Right renal pelvis (tissue), 4 donors: ENCODE measurements around the gene DCTN3. TPM values are rescaled to one million over a fixed set of nuclear protein-coding genes. Genes with fewer than 3 reads are reported as not detected.

Experiments used
- DNase-seq, 4 donors: peaks; one replicate each; pipeline ENCODE4 v3.0.0-alpha.2; 2013; ENCODE audit warnings: low read depth in 4 of 4, low spot score in 3 of 4, missing footprints in 1 of 4
- polyA plus RNA-seq, 4 donors: library from polyadenylated mRNA; unstranded; fragments of 120-200 nt; gene quantifications; one replicate each; pipeline ENCODE4 v1.2.1, GENCODE V29; 2013; ENCODE audit not compliant: insufficient read length in 4 of 4

Gene DCTN3
- 100 to 1,000 TPM in 2 of 4 donors, 10 to 100 TPM in 2; 95.5 to 108 (median 99.3) TPM for polyA plus RNA-seq

DNA sequence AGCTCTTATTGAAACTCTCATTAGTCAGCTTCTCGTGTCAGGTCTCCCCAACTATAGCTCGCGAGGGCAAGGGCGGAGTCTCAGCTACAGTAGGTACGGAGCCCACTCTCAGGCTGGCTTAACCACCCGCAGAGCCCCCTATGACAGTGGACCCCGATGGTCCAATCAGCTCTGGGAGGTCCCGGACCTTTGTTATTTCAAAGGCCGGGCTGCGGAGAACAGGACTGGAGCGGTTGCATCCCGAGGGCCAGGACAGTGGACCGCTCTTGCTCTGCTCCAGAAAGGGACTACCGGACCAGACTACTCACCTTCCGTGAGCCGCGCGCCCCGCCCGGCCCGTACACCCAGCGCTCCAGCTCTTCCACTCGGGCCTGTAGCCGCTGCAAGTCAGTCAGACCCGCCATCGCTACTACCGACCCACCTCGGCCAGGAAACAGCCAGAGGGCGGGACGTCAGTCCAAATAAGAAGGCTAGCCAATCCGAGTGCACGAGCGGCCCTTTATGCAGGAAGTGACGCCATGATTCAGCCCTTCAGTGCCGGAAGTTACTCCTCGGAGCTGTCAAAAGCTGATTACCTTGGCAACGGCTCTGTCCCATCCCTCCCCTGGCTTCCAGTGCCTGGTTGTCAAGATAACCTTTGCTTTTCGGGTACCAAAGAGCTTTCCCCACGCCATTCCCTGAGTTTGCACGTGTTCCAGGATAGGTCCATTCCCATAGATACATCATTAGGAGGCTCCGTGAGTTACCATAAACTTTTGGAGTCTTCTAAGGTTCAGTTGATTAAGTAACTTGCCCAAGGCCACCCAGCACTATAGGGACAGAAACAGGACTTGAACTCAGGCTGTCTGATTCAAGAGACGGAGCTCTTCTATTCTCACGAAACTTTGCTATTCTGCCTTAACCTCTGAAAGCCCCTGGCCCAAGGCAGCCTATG, at the start of gene DCTN3:
DCTN3 (minus strand) TSS at position 435 of the 934 bp plus-strand sequence; CDS start at position 404, 31 bp downstream.
- DNase-seq = peak; percentile 82 to 90 (median 86)

DNA sequence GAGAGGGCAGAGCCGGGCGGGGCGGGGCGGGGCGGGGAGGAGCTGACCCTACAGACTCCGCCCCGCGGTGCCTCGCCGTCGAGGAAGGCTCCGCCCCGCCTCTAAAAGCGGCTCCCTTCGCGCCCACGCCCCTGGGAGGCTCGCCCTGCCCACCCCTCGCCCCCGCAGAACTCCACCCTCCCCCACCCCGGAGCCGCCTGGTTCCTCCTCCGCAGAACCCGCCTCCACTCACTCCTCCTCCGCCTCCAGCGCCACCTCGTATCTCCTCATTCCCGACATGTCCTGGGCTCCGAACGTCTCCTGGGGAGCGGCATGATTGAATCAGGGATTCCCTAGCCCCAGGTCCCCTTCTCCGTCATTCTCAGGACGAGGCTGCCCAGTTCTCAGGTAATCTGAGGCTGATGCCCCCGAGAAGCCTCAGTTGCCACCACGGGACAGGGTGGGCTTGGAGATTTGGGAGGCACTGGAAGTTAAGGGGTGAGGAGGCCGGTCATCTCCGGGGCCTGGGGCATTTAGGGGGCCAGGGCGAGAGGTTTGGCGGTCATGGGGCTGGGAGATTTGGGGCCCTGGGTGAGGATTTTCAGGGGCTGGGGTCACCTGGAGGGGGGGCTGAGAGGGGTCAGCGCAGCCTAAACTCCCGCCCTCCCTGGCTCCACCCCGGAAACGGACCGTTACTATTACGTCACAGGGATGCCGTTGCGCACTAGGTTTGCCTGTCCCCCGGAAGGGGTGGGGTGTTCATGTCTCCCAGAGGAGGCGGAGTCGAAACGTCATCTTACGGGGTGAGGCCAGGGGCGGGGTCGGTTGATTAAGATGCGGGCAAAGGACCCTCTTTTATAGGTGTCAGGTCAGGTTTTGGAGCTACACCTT, 45.3 kb upstream of the DCTN3 start:
- DNase-seq = peak; percentile 88 to 92 (median 91)

DNA sequence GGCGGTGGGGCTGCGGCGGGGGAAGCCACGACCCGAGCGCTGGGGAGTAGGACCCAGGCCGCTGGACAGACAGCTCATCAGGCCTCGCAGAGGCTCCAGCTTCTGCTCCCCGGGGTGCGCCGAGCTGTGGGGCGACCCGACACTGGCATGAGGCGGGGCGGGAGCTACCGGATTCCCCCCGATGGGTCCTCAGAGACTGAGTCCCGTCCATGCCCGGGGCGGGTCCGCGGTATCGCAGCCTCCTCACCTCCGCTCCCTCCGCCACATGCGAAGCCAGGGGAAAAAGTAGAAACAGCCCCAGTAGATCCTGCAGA, 44.7 kb upstream of the DCTN3 start:
- no peak for DNase-seq

DNA sequence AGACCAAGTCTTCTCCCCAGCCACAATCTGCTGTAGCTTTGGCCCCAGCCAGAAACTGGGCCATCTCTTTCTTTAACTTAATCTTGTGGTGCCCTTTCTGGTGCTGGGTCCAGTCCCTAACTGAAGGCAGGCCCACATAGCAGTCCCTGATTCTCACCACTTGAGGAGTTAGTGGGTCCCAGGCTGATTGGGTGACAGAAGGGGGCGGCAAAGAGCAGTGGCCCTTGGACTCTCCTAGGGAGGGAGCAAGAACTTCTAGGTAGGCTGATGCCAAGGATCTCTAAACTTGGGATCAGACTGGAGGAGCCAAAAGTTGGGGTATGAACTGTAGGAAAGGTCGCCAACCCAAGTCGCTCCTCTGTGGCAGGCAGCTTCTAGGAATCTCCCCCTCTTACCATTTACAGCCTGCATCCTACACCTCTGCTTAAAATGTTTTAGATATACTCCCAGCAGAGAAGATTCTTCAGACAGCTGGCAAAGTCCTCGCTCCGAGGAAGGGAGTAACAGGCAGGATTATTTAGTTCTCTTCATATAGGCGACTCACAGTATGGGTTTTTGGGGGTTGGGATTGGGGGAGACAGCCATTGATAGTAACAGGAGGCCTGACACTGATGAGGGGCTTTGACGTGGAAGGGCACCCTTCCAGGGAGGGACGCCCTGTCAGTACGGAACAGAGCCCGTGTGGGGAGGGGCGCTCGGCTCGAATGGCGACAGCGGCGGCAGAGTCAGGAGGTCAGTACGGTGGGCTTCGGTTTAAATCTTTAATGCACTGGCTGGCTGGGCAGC, 44.2 kb upstream of the DCTN3 start:
- DNase-seq = peak in 2 of 4 donors; percentile 54 to 65

DNA sequence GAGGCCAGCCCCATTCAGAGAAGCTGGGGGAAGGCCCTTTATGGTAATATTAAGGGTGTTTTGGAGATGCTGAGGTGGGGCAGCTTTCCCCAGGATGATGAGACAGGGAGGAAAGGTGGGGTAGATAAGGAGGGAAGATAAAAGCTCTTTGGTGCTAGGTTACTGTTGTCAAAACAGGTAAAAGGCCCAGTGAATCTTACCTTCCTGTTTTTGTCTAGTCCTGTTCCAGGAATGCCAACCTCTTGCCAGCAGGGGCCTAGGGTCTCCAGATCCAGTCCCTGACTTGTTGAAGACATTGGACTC, 43.0 kb upstream of the DCTN3 start:
- no peak for DNase-seq

DNA sequence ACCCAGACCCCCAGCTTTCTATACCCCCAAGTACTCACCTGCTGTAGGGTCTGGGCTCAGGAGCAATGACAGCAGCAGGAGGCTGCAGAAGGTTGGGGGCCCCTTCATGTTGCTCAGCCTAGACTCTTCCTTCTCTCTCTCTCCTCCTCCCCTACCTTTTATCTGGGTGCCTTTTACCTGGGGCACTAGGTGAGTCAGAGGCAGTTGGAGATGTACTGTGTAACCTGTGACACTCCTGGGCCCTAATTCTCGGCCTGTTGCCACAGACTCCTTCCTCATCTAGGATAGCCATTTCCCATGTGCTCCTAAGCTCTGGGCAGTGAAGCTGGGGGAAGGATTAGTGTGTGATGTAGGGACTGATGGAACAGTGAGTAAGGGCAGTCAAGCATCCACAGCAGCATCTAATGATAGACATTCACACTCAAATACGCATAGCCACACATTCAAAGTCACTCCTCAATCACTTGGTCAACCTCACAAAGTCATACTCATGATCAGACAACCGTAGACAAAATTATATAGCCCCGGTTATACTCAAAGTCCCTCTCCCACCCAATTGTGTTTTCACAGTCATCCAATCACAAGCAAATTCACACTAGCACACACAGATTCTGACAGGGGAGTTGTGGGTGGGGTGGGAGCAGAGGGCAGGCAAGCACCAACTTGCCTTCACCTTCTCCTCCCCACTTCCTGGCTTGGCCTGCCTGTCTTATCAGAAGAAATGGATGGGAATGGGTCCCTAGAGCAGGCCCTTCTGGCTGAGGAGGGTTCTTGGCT, 42.4 kb upstream of the DCTN3 start, which contains the start of gene CCL27:
CCL27 (minus strand) TSS at position 132 of the 777 bp plus-strand sequence; CDS start at position 108, 24 bp downstream.
- DNase-seq = no peak

DNA sequence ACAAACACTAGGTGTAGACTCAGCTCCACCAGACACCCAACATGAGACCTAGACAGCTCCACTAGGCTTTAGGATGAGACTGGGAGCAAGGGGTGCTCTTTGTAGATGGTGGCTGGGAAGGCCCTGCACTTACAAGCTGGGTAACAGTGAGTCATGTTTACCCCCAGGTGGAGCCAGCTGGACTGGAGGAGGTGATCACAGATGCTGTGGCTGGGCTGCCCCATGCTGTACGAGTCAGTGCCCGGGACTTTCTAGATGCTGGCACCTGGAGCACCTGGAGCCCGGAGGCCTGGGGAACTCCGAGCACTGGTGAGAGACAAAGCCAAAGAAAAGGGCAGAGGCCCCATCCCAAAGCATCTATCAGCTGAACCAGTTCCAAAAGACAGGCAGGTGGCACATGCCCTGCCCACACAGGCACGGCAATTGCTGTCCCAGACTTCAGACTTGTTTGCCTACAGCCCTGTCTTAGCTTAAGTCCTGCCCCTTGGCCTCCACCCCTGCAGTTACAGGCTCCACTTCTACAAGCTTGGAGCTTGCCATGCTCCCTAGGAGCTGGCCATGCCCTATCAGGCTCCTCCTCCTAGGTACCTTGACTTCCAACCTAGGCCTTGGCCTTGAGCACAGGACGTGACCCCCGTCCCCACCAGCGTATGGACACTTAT, 39.4 kb upstream of the DCTN3 start:
- DNase-seq = no peak

DNA sequence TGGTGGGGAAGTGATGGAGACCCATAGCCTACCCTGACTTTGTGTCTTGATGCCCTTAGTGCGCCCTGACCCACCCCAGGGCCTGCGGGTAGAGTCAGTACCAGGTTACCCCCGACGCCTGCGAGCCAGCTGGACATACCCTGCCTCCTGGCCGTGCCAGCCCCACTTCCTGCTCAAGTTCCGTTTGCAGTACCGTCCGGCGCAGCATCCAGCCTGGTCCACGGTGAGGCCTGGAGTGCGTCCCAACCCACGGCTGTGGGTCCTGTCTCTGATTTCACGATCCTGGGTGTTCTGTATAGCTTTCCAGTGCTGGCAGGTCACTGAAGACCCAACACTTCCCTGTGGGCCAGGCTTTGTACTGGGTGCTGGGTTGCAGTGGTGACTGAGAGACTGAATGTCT, 38.2 kb upstream of the DCTN3 start:
- DNase-seq = no peak

DNA sequence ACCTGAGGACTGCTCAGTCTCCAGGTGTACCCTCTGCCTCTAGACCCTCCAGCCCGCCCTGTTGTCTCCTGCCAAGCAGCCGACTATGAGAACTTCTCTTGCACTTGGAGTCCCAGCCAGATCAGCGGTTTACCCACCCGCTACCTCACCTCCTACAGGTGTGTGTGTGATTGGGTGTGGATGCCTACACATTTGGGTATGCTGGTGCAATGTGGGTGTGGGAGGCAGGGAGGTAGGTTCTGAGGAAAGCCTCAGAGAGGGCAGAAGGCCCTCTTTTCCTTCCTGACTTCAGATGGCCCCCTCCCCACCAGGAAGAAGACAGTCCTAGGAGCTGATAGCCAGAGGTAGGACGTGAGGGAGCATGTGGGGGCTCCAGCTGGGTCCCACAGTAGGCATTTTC, 36.7 kb upstream of the DCTN3 start:
- DNase-seq = no peak

DNA sequence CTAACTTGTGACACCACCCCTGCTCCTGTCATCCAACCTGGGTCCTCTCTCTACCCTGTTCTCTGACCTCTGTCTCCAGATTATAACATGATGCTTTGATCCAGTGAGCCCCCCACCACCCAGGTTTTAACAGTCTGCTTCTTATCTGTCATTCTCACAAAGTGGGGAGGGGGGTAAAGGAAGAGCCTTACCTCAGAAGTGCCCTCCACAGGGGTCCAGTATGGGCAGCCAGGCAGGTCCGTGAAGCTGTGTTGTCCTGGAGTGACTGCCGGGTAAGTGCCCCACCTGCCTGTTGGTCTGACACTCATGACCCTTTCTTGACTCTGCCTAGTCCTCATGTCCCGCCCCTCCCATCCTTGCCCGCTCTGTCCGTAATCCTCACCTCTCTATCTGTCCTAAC, 35.1 kb upstream of the DCTN3 start:
- no peak for DNase-seq

DNA sequence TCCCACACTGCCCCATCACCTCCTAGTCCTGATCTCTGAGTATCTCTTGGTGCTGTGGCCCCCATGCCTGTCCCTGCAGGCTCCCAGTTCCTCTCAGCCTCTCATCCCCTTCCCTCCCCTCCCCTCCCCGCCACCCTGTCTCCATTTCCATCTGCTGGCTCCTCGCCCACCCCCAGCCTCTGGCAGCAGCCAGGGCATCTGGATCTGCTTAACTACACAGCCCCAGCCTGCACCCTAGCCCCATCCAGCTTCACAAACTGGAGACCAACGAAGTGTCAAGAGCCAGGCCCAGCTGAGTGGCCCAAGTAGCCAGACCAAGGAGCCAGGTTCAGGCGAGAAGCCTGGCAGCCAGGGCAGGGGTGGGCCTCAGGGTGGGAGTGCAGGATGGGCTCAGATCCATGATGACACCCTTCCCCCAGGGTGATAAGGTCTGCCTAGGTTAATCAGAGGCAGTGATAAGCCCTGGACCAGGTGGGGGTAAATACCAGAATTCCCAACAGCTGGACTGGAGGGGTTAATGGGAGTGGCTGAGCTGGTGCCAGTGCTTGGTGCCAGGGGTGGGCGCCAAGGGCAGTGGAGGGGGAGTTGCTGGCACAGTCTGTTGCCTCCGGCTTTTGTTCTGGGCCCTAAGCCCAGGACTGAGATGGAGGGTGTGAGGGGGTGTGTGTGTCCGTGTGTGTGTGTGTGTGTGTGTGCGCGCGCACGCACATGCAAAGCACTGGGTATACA, 34.2 kb upstream of the DCTN3 start:
- no peak for DNase-seq

DNA sequence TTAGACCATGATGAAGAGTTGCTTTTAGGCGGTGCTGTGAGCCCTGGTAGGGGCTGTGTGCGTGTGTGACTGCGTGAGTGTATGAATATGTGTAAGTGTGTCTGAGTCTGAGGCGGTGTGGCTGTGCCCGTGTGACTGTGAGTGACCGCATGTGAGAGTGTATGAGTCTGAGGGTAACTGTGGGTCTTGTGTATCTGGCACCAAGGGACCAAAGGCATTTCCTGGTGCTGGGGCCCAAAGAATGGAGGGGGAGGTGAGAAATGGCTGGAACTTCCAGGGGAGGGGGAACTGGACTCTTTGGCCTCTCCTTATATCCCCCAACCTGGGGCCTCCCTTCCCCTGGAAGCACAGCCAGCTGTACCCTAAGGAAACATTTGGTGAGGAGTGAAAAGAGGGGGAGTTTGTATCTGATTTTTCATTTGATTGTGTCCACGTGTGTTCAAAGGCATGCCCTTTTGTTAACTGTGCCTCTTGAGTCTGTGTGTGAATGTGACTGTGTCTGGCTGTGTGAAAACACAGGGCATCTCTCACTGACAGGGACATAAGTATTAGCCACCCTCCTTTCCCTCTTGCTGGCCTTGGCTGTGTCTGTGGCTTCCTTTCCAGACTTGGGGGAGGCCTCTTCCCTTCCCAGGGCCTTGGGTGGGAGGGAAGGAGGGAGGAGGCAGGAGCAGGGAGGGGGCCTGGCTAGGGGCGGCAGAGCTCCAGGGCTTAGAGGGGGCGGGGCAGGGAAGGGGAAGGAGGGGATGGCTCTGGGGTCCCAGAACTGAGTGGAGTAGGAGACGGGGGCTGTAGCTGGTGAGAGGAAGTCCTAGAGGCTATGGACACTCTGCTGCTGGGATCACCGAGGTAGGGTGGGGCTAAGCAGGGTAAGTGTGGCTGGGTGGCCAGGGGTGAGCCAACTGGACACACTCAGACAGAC, 33.1 kb upstream of the DCTN3 start:
- peak in 1 of 4 donors; percentile 67 for DNase-seq

DNA sequence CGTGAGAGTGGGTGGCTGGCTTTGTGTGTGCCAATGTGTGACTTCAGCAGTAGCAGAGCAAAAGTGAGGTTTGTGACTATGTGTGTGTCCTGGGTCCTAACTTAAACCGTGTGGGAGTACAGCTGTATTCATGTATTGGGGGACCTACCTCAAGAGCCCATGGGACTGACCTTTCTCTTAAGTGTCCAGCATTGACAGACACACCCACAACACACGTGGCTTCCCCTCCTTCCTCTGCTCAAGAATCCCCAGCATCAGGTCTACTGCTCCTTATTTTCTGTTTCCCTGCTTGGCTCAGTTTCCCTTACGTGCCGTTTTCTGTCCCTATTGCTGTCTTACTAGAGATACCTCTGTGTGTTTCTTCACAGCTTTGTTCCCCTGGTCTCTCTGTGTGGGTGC, 32.3 kb upstream of the DCTN3 start:
- DNase-seq = no peak

DNA sequence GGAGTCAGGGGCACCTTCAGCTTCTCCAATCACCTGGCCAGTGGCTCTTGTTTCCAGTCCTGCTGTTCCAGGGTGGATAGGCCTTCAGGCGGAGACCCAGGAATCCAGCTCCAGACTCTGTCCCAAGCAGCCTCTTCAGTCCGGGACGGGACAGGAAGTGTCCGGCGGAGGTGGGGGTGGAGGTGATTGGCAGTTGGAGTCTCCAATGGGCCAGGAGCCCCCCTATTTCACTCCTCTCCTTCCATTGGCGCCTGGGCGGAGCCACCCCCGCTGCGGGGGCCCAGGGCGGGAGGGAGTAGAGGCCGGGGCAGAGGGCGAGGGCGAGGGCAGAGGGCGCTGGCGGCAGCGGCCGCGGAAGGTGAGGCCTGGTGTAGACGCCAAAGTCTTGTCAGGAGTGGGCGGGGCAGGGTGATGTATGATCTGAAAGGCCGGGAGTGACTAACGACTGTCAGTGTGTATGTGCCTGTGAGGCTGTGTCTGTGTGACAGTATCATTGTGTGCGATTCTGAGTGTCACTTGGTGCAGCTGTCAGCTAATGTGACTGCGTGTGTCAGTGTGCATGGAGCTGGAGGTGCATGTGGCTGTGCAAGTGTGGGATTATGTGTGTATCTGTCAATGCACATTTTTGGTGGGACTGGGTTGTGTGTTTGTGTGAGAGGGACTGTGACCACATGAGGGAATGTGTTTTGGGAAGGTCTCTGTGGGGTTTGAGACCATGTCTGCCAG, 31.7 kb upstream of the DCTN3 start, which contains the start of gene IL11RA:
IL11RA (plus strand) TSS at position 310 of the 726 bp plus-strand sequence. CDS start 3,033 bp downstream, outside the sequence.
- peak in 3 of 4 donors; percentile 57 to 71 (median 62) for DNase-seq

DNA sequence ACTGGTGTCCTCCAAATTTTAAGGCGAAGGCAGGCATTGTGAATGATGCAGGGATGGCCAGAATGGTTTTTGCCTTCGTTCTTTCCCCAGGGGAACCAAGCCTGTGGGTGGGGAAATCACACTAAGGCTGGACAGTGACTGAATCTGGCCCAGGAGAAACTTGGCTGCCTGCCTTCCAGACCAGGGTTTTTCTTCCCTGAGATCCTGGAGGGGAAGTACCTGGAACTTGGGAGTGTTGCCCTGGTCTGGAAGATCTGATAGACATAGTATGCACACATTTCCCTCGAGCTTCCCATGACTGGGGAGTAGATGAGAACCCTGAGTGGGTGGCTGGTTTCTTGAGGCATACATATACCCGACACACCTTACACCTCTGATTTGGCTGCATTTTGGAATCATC, 31.0 kb upstream of the DCTN3 start:
- no peak for DNase-seq

DNA sequence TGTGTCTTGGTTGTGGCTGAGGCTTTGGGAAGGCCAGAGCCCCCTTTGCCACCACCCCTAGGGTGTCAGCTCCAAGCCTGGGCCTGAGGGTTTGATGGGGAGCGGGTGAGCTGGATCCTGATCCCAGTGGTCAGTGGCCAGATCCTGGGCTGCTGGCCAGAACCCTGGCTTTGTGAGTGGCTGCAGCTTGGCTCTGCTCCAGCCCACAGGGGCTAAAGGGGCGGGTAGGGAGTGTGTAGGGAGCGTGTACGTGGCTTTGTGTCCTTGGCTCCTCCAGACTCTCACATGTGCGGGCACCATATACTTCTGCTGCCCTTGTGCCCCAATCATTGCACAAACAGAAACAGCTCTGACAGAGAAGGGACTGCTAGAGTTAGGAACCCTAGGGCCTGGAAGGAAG, 30.5 kb upstream of the DCTN3 start:
- no peak for DNase-seq

DNA sequence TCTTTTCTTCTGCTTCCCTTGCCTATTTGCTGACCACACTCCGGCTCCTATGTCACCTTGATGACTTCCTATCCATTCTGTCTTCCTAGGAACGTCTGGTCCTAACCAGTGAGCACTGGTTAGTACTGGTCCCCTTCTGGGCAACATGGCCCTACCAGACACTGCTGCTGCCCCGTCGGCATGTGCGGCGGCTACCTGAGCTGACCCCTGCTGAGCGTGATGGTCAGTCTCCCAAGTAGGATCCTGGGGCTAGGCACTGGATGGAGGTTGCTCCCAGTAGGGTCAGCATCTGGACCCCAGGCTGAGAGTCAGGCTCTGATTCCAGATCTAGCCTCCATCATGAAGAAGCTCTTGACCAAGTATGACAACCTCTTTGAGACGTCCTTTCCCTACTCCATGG, 28.4 kb upstream of the DCTN3 start:
- no peak for DNase-seq
